ENCODE results near the gene FYCO1. TPM values are rescaled to one million over a fixed set of nuclear protein-coding genes. Genes with fewer than 3 reads are reported as not detected.

FYCO1 gene
- total RNA-seq, 3 donors from 2014 or later (not counting 1 experiment from before 2014, with no cell fraction given): 23.0 to 28.4 (median 27.5) TPM

DNA sequence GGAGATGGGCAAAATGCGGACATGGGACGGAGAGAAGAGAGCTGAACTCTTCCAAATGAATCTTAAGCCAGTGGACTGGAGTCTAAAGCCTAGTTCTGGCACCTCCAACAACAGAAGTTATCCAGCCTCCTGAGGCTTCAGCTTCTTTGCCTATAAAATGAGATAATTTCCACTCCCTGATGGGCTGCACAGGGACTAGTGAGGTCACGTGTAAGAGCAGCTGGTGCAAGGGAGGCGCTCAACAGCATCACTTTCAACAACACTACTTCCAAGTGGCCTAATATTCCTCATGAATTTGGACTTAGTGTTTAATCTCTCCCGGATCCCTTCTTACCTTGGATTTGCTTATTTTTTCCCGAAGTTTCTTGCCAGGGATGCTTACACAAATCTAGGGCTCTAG, 43.7 kb downstream of the FYCO1 start:
- Mint-ChIP-seq H3K4me3 (no peak overlapping the region), H3K27ac (peak overlapping the region in 1 of 2 donors; percentile 73), H3K9me3 (no peaks in the 10 kb centered on the region), H3K4me1 (peaks cover 39 to 40% of the 10 kb centered on the region in 2 donors), H3K36me3 (peaks cover 19% of the 10 kb centered on the region), H3K27me3 (ENCODE audit: low read depth in 2 of 2) (no peaks in the 10 kb centered on the region)
- H3K9me3 ChIP-seq (ENCODE audit: control insufficient read depth, insufficient read depth, low read length): no peaks in the 10 kb centered on the region
- H3K27ac ChIP-seq (ENCODE audit: low read length): peak overlapping the region; percentile 67
- DNase-seq: no peak
- TF ChIP-seq CTCF (IDR thresholded peaks at IDR 0.05): no peak
- H3K4me1 ChIP-seq (ENCODE audit: control insufficient read depth, insufficient read depth, low read length): peaks cover 64% of the 10 kb centered on the region
- intact Hi-C loops (cut with micrococcal nuclease): no loop called here
- no peak for ATAC-seq
- H3K36me3 ChIP-seq (ENCODE audit: control insufficient read depth, insufficient read depth, low read length): peaks cover 84% of the 10 kb centered on the region
- WGBS (ENCODE audit: insufficient coverage): 95% methylated on average over 6 of the region's 6 CpGs
- no peaks in the 10 kb centered on the region for H3K27me3 ChIP-seq (ENCODE audit: control insufficient read depth, insufficient read depth, low read length)
- no peak overlapping the region for H3K4me3 ChIP-seq (ENCODE audit: low read length)

GRCh38 chr3:45950686-45951600, 44.7 kb downstream of the FYCO1 start:
- H3K9me3 ChIP-seq (ENCODE audit: control insufficient read depth, insufficient read depth, low read length): no peaks in the 10 kb centered on the region
- peak overlapping the region; percentile 67 for H3K27ac ChIP-seq (ENCODE audit: low read length)
- H3K27ac Mint-ChIP-seq: peak overlapping the region in 1 of 2 donors; percentile 73
- H3K9me3 Mint-ChIP-seq: no peaks in the 10 kb centered on the region
- no peak overlapping the region for H3K4me3 ChIP-seq (ENCODE audit: low read length)
- intact Hi-C loops (cut with micrococcal nuclease): no loop called here
- TF ChIP-seq CTCF (IDR thresholded peaks at IDR 0.05): no peak
- peak; percentile 54 to 86 (median 64) for ATAC-seq
- peaks cover 44 to 48% of the 10 kb centered on the region in 2 donors for H3K4me1 Mint-ChIP-seq
- peaks cover 13% of the 10 kb centered on the region for H3K36me3 Mint-ChIP-seq
- DNase-seq: peak in 1 of 2 donors; percentile 70
- H3K4me3 Mint-ChIP-seq: peak overlapping the region; percentile 60
- WGBS (ENCODE audit: insufficient coverage): 46% methylated on average over 5 of the region's 6 CpGs
- H3K27me3 Mint-ChIP-seq (ENCODE audit: low read depth in 2 of 2): no peaks in the 10 kb centered on the region
- H3K36me3 ChIP-seq (ENCODE audit: control insufficient read depth, insufficient read depth, low read length): peaks cover 87% of the 10 kb centered on the region
- no peaks in the 10 kb centered on the region for H3K27me3 ChIP-seq (ENCODE audit: control insufficient read depth, insufficient read depth, low read length)
- peaks cover 69% of the 10 kb centered on the region for H3K4me1 ChIP-seq (ENCODE audit: control insufficient read depth, insufficient read depth, low read length)

GRCh38 chr3:45950131-45950530, 45.5 kb downstream of the FYCO1 start:
- H3K27ac Mint-ChIP-seq: peak overlapping the region in 1 of 2 donors; percentile 73
- Histone ChIP-seq H3K36me3 (ENCODE audit: control insufficient read depth, insufficient read depth, low read length) (peaks cover 81% of the 10 kb centered on the region), H3K27me3 (ENCODE audit: control insufficient read depth, insufficient read depth, low read length) (no peaks in the 10 kb centered on the region), H3K4me1 (ENCODE audit: control insufficient read depth, insufficient read depth, low read length) (peaks cover 77% of the 10 kb centered on the region), H3K9me3 (ENCODE audit: control insufficient read depth, insufficient read depth, low read length) (no peaks in the 10 kb centered on the region), H3K4me3 (ENCODE audit: low read length) (no peak overlapping the region), H3K27ac (ENCODE audit: low read length) (peak overlapping the region; percentile 67)
- ATAC-seq (no peak), DNase-seq (no peak)
- no peak for TF ChIP-seq CTCF (IDR thresholded peaks at IDR 0.05)
- intact Hi-C loops (cut with micrococcal nuclease): no loop called here
- H3K9me3 Mint-ChIP-seq: no peaks in the 10 kb centered on the region
- H3K27me3 Mint-ChIP-seq (ENCODE audit: low read depth in 2 of 2): no peaks in the 10 kb centered on the region
- no peak overlapping the region for H3K4me3 Mint-ChIP-seq
- peaks cover 9% of the 10 kb centered on the region for H3K36me3 Mint-ChIP-seq
- H3K4me1 Mint-ChIP-seq: peaks cover 51 to 52% of the 10 kb centered on the region in 2 donors
- 94% methylated on average over 2 of the region's 2 CpGs for WGBS (ENCODE audit: insufficient coverage)

Measured in natural killer cell (primary cell).